Skin epidermis (tissue), 12 donors: ENCODE measurements around the gene DET1.
"Not testable (repeated sequence)": the region's sequence is repeated elsewhere in the genome, so short reads cannot be mapped to it uniquely, and the experiment has no call there.

Experiments used
- H3K27ac ChIP-seq, 21 experiments: fragments of 200-600 bp; sonication (generic) in 11 of 21; one replicate each; pipeline ENCODE4 v1.5.0; 2020; ENCODE audit warnings: mild to moderate bottlenecking in 3 of 21, inconsistent platforms in 2 of 21, moderate library complexity in 2 of 21
- H3K4me3 ChIP-seq, 7 experiments: fragments of 200-600 bp; sonication (generic) in 2 of 7; one replicate each; pipeline ENCODE4 v1.5.0; 2020; ENCODE audit warnings: inconsistent platforms in 2 of 7, mild to moderate bottlenecking in 2 of 7, moderate library complexity in 1 of 7

Gene DET1

DNA sequence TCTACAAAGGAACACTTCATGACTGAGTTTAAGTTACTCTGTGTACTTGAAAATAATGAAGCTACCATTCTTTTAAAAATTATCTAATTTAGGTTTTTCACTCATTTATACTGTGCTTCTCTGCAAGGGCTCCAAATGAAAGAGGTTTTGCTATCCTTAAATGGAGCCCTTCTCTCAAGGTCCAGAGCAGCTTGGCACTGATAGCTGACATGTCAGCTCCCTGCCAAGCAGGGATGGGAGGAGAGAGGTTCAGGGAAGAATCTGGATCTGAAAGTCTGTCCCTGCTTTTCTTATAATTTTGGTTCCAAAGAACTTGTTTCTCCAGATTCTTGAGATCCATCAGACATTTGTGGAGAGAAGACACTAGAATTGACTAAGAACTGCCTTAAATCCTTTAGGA lies 39.9 kb downstream of the DET1 start:
- Histone ChIP-seq H3K27ac (no peak overlapping the region), H3K4me3 (no peak overlapping the region)

- Histone ChIP-seq H3K4me3 (no peak overlapping the region), H3K27ac (no peak overlapping the region)
Observed at GRCh38 chr15:88505721-88506120, 40.8 kb downstream of the DET1 start.

DNA sequence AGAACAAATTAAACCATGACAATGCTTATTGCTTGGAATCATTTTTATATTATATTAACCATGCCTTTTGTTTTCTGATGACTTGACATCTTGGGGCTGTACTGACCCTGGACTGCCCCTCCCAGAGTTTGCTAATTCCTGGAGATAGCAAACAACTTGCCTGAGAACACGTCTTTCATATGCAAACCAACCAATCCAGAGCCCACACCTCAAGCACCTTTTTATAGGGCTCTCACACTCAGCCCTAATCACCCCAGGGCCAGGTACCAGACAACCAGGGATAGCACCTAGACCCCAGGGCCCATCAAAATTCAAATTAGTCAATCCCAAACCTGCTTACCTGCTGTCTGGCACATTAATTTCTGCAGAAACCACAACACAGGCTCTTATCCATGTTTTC lies 42.0 kb downstream of the DET1 start:
- Histone ChIP-seq H3K4me3 (no peak overlapping the region), H3K27ac (no peak overlapping the region)

- no peak overlapping the region for H3K27ac ChIP-seq
Observed at GRCh38 chr15:88498996-88499395, 47.5 kb downstream of the DET1 start.

GRCh38 chr15:88497109-88497765 lies 49.2 kb downstream of the DET1 start:
- Histone ChIP-seq H3K27ac (no peak overlapping the region), H3K4me3 (no peak overlapping the region)

More at GRCh38 chr15:88498996-88499395, 47.5 kb downstream of the DET1 start:
- H3K4me3 ChIP-seq = no peak overlapping the region

DNA sequence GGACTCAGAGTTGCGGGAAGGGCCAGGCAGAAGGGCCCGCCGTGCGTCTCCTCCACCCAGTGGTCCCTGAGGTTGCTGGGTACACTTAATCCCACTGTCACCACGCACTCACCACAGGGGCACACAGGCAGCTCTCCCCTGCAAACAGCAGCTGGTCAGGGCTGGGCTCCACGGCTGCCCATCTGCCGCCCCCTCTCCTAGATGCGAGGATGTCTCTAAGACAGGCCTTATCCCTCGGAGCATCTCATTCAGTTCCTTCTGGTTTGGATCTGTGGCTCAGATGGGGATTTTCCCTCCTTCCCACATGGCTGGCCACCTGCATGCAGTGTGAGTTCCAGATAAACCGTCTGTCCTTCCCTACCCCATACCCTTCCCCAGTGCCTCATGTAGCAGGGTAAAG lies 52.6 kb downstream of the DET1 start:
- H3K27ac ChIP-seq = no peak overlapping the region
- H3K4me3 ChIP-seq = no peak overlapping the region

GRCh38 chr15:88491158-88491557 lies 55.3 kb downstream of the DET1 start:
- Histone ChIP-seq H3K27ac (no peak overlapping the region), H3K4me3 (no peak overlapping the region)

DNA sequence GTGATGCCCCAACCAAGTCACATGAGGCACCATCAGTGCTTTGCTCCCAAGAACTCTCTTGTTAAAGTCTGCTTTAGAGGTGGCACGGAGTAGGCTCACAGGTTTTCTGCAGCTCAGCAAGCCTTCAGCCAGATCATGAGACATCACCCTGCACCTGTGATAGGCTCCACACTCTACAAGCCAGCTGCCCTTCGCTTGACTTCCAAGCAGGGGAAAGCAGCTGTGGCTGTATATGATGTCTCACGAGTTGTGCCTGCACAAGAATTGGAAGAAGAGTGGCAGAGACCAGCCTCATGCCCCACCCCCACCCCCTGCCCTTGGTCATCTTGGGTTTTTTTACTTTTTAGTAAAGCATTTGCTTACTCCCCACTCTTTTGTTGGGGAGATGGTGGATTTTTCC lies 56.4 kb downstream of the DET1 start:
- H3K4me3 ChIP-seq = no peak overlapping the region
- no peak overlapping the region for H3K27ac ChIP-seq

DNA sequence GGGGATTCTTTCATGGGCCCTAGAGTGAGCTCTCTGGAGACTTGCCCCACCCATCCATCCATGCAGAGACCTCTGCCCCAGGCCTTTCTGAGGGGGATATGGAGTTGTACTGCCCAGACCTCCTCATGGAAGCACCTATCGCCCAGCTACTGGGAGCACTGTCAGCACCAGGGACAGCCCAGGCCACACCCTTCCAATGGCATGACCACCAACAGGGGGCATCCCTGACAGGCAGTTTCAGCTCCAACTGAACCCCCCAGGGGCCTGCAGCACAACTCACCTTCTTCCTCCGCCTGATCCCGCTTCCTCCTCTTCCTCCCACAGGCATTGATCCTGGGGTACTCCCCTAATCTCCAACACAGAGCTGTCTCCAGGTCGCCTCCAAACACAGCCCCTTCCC lies 57.2 kb downstream of the DET1 start:
- H3K4me3 ChIP-seq = no peak overlapping the region
- no peak overlapping the region for H3K27ac ChIP-seq

DNA sequence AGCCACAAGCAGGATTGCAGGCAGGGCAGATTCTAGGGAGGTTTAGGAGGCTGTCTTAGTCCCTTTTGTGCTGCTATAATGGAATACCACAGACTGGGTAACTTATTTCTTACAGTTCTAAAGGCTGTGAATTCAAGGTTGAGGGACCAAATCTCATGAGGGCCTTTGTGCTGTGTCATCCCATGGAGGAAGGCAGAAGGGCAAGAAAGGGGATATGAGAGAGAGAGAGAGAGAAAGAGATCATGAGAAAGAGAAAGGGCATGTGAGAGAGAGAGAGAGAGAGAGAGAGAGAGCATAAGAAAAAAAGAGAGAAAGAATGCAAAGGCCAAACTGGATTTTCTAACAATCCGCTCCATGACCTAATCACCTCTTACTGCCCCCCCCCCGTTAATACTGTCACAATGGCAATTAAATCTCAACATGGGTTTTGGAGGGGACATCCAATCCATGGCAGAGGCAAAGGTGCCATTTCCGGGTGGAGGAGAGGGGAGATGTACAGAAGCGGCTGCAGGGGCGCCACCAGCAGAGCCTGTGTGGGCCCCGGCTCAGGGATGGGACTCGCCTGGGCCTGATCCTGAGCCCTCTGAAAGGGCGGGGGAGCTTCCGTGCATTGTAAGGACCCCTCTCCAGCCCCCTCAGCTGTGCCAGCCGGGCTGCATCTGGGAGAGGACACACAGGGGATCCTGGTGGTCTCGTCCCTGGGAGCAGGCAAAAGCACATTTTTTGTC lies 58.5 kb downstream of the DET1 start:
- Histone ChIP-seq H3K4me3 (no peak overlapping the region), H3K27ac (peak overlapping the region in 1 of 21 experiments; percentile 11)

GRCh38 chr15:88487178-88487795 lies 59.2 kb downstream of the DET1 start:
- Histone ChIP-seq H3K27ac (peak overlapping the region in 1 of 21 experiments; percentile 11), H3K4me3 (no peak overlapping the region)

- no peak overlapping the region for H3K27ac ChIP-seq
- no peak overlapping the region for H3K4me3 ChIP-seq
Observed at GRCh38 chr15:88484682-88485331, 61.7 kb downstream of the DET1 start.

DNA sequence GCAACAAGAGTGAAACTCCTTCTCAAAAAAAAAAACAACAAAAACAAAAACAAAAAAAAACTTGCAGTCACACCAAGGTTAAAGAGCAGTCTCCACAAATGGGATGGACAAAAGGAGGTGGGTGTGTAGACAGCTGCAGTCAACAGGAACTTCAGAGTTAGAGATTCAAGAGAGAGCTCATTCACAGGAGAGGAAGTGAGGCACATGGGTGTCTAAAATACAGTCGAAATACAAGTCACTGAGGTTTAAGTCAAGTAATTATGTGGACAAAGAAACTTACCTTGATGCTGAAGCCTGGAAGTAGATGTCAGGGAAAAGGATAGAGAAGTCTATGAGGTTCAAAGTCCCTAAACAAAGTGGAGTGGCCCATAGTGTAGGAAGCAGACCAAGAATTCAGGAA lies 64.2 kb downstream of the DET1 start:
- Histone ChIP-seq H3K27ac (no peak overlapping the region), H3K4me3 (no peak overlapping the region)

DNA sequence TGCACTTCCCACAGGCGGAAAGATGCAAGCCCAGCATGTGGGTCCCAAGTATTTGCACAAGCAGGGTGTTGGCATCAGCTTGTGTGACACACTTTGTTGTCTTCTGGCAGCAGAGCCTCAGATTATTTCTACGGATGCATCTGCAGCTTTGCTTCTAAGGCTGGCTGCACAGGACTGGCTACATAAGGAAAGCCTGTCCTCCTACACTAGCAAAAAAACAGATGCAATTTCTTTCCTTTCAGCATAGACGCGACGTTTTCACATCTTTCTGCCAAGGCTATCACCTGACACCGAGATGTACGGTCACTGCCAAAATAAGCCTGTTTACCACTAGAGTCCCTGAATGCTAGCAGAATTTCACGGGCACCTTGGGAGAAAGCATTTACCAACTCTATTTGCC lies 65.5 kb downstream of the DET1 start:
- Histone ChIP-seq H3K27ac (no peak overlapping the region), H3K4me3 (no peak overlapping the region)

DNA sequence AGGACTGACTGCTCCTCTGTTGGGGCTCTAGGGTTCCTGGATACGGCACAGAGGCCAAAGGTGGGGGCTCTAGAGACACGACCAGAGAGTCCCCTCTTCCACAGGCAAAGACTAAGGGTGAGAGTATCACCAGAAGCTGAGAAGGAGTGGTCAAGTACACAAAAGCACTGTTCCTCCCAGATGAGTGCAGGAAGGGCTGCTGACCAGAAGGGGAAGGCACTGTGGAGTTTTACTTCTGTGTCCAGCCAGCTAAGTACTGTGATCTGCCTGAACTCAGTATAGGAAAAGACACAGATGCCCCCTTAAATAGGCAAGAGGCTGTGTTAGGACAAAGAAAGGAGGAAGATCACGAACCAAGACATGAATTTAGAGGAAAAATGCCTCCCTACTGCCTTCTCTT lies 67.3 kb downstream of the DET1 start:
- Histone ChIP-seq H3K27ac (no peak overlapping the region), H3K4me3 (no peak overlapping the region)

DNA sequence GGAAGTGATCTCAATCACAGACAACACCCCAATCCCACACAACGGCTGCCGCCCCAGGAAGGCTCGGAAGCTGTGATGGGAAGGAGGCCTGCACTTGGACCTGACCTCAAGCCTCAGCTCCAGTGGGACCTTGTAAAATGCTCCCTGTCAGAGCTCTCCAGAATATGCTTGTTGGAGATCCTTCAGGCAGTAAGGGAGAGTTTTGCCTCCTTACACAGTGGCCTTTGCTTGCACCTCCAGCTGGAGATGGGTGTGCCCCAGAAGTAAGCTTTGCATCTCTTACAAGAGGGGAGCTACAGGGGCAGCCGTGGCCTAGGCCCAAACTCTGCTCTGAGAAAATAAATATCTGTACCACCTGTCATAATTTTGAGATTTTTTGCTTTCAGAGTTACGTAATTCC lies 68.6 kb downstream of the DET1 start:
- H3K27ac ChIP-seq = no peak overlapping the region
- no peak overlapping the region for H3K4me3 ChIP-seq

- Histone ChIP-seq H3K27ac (no peak overlapping the region), H3K4me3 (no peak overlapping the region)
Observed at GRCh38 chr15:88477126-88477525, 69.4 kb downstream of the DET1 start.

DNA sequence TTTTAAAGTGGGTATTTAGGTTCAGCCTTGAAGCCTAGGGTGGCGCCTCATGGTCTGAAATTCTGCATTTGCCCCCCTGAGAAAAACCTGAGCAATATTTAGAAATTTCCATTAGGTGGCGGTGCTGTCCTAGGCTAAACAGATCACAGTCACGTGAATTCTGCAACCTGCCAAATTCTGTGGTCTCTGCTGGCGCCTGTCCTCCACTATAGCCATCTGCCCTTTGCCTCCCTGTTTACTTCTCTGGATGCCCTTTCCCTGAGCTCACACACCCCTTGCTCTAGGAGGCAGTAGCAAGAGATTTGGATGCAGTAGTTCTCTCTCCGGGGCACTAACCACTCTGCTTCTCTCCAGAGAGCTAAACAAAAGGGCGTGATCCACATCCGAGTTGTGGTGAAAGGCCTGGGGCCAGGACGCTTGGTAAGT lies 69.8 kb downstream of the DET1 start:
- H3K27ac ChIP-seq = no peak overlapping the region
- no peak overlapping the region for H3K4me3 ChIP-seq

DNA sequence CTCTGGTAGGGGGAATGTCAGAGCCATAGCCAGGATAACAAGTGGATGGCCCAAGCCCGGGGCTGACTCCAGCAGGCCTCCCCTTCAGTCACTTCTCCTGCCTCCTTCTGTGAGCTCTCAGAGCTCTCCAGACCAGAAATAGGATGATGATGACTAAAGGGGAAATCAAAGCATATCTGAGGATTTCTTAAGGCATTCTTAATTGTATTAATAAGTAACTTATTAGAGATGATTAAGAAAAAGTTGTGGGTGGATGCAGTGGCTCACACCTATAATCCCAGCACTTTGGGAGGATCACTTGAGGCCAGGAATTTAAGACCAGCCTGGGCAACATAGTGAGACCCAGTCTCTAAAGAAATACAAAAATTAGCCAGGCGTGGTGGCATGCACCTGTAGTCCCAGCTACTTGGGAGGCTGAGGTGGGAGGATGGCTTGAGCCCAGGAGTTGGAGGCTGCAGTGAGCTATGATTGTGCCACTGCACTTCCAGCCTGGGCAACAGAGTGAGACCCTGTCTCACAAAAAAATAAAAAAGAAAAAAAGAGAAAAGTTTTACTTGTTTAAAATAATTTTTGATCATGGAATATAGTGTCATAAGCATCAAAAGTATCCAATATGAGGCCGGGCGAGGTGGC lies 72.7 kb downstream of the DET1 start:
- not testable (repeated sequence) for H3K27ac ChIP-seq, H3K4me3 ChIP-seq

- H3K4me3 ChIP-seq = no peak overlapping the region
- no peak overlapping the region for H3K27ac ChIP-seq
Observed at GRCh38 chr15:88472225-88472624, 74.3 kb downstream of the DET1 start.
